ENCODE data around the gene P2RY8. TPM values are rescaled to one million over a fixed set of nuclear protein-coding genes. Genes with fewer than 3 reads are reported as not detected.
"Not testable (repeated sequence)": the region's sequence is repeated elsewhere in the genome, so short reads cannot be mapped to it uniquely, and the experiment has no call there.

Gene P2RY8
- total RNA-seq, 2 donors from 2014 or later, result 4.0 to 4.2 TPM

DNA sequence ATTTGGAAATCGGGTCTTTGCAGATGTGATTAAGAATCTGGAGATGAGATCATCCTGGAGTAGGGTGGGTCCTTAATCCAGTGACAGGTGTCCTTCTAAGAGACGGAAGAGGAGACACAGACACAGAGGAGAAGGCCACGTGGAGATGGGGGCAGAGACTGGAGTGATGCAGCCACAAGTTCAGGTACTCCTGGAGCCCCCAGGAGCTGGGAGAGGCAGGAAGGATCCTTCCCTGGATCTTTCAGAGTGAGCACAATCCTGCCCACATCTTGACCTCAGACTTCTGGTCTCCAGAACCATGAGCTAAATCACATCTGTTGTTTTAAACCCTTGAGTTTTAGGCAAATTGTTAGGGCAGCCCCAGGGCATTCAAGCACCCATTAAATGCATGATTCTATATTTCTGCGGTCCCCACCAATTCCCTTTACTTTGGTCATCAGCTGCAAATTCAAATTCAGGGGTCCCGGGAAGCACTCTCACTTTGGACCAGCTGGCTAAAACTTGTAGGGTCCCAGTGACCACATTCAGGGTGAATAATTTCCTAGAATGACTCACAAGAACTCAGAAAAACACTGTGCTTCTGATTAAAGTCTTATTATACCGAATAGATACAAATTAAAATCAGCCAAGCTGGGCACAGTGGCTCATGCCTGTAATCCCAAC lies 41.7 kb upstream of the P2RY8 start:
- H3K27me3 ChIP-seq (replicated peaks; ENCODE audit: insufficient read depth), result no peaks in the 10 kb centered on the region
- DNase-seq (ENCODE audit: low spot score) (no peak), ATAC-seq (ENCODE audit: insufficient number of reproducible peaks, low FRiP score, low read depth) (no peak)
- no peaks in the 10 kb centered on the region for H3K9me3 ChIP-seq
- no peaks in the 10 kb centered on the region for H3K4me1 ChIP-seq (ENCODE audit: control insufficient read depth in 1 of 2, low read depth in 2 of 2)
- H3K36me3 ChIP-seq, result no peaks in the 10 kb centered on the region
- TF ChIP-seq, protein P1, sequence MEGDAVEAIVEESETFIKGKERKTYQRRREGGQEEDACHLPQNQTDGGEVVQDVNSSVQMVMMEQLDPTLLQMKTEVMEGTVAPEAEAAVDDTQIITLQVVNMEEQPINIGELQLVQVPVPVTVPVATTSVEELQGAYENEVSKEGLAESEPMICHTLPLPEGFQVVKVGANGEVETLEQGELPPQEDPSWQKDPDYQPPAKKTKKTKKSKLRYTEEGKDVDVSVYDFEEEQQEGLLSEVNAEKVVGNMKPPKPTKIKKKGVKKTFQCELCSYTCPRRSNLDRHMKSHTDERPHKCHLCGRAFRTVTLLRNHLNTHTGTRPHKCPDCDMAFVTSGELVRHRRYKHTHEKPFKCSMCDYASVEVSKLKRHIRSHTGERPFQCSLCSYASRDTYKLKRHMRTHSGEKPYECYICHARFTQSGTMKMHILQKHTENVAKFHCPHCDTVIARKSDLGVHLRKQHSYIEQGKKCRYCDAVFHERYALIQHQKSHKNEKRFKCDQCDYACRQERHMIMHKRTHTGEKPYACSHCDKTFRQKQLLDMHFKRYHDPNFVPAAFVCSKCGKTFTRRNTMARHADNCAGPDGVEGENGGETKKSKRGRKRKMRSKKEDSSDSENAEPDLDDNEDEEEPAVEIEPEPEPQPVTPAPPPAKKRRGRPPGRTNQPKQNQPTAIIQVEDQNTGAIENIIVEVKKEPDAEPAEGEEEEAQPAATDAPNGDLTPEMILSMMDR (IDR thresholded peaks at IDR 0.05), result no peak
- no peak overlapping the region for H3K4me3 ChIP-seq
- no peak overlapping the region for H3K27ac ChIP-seq

DNA sequence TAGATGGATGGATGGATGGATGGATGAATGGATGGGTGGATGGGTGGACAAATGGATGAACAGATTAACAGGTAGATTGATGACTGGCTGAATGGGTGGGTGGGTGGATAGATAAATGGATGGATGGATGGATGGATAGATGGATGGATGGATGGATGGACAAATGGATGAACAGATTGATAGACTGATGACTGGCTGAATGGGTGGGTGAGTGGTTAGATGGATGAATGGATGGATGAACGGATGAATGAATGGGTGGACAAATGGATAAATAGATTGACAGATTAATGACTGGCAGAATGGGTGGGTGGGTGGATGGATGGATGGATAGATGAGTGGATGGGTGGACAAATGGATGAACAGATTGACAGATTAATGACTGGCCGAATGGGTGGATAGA lies 40.9 kb upstream of the P2RY8 start:
- H3K36me3 ChIP-seq, result no peaks in the 10 kb centered on the region
- TF ChIP-seq, protein P1 (IDR thresholded peaks at IDR 0.05), result no peak
- no peak for ATAC-seq (ENCODE audit: insufficient number of reproducible peaks, low FRiP score, low read depth)
- no peaks in the 10 kb centered on the region for H3K4me1 ChIP-seq (ENCODE audit: control insufficient read depth in 1 of 2, low read depth in 2 of 2)
- DNase-seq (ENCODE audit: low spot score), result no peak
- no peaks in the 10 kb centered on the region for H3K27me3 ChIP-seq (replicated peaks; ENCODE audit: insufficient read depth)
- H3K27ac ChIP-seq, result no peak overlapping the region
- H3K4me3 ChIP-seq, result no peak overlapping the region
- H3K9me3 ChIP-seq, result no peaks in the 10 kb centered on the region

DNA sequence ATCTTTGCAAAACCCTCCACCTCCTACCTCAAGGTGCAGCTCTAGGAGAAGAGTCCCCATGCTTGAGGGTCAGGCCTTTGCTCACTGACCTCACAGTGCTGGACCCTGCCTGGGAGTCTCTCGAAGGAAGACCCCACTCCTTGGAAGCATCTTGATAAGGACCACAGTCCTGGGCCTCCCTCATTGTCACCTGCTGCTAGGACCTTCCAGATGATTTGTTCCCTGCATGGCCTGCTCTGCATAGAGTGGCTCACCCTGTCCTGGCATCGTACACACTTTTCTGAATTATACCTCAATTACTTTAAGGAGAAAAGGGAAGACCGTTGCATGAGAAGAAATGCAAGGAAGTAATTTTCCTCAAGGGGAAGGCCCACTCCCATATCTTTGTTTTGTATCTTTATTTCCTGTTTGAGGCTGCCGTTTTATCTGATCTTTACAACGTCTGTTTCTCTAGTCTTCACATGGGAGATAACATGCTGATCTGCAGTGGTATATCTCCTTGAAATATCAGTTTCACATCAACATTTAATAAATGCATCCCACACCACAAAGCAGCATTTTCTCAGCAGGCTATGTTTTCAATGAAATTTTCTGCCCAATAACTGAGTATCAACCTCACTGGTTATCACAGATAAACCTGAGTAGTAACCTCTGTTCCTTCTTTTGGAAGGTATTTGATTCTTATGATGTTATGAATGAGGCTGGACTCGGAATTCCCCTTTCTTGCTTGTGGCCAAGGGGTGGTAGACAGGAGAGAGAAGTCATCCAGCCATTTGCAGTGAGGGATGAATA lies 39.4 kb upstream of the P2RY8 start:
- Histone ChIP-seq H3K4me3 (no peak overlapping the region), H3K4me1 (ENCODE audit: control insufficient read depth in 1 of 2, low read depth in 2 of 2) (no peaks in the 10 kb centered on the region), H3K36me3 (no peaks in the 10 kb centered on the region), H3K9me3 (no peaks in the 10 kb centered on the region), H3K27me3 (replicated peaks; ENCODE audit: insufficient read depth) (no peaks in the 10 kb centered on the region), H3K27ac (no peak overlapping the region)
- ATAC-seq (ENCODE audit: insufficient number of reproducible peaks, low FRiP score, low read depth) (no peak), DNase-seq (ENCODE audit: low spot score) (no peak)
- TF ChIP-seq, protein P1 (IDR thresholded peaks at IDR 0.05), result no peak

DNA sequence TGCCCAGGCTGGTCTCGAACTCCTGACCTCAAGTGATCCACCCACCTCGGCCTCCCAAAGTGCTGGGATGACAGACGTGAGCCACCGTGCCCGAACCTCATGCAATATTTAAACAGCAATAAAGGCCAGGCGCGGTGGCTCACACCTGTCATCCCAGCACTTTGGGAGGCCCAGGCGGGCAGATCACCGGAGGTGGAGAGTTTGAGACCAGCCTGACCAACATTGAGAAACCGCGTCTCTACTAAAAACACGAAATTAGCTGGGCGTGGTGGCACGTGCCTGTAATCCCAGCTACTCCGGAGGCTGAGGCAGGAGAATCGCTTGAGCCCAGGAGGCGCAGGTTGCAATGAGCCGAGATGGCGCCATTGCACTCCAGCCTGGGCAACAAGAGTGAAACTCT lies 37.2 kb upstream of the P2RY8 start:
- H3K4me3 ChIP-seq; H3K9me3 ChIP-seq; H3K36me3 ChIP-seq; DNase-seq (ENCODE audit: low spot score); H3K27ac ChIP-seq; ATAC-seq (ENCODE audit: insufficient number of reproducible peaks, low FRiP score, low read depth); H3K27me3 ChIP-seq (replicated peaks; ENCODE audit: insufficient read depth); H3K4me1 ChIP-seq (ENCODE audit: control insufficient read depth in 1 of 2, low read depth in 2 of 2): not testable (repeated sequence)

DNA sequence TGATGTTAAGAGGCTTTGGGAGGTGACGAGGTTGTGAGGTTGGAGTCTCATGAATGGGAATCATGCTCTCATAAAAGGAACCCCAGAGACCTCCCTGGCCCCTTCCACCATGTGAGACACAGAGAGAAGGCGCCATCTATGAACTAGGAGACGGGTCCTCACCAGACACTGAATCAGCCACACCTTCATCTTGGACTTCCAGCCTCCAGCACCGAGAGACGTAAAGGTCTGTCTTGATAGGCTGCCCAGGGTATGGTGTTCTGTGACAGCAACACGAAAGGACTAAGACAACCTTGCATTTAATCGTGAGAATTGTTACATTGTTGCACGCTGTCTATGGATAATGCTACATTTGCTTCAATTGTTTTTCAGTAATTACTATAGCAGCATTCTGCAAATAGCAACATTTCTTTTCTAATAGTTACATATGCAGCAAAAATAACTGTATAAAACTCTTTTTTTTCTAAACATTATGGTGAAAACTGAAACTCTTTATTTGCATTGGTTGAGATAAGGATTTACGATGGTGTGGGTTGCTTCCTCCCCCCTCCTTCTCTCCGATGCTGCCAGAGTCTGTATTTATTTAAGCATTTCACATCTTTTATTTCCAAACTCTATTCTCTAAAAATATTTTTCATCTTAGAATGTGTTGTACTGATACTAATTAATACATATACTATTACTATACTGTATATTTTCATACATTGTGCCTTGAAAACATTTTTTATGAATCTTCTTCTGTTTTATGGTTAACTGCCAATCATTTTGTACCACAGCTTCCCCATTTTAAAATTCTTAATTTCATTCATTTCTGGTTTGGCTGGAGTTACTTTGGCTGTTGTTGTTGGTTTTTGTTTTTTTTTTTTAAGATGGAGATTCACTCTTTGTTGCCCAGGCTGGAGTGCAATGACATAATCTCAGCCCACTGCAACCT lies 28.0 kb upstream of the P2RY8 start:
- Histone ChIP-seq H3K27me3 (replicated peaks; ENCODE audit: insufficient read depth) (no peaks in the 10 kb centered on the region), H3K4me1 (ENCODE audit: control insufficient read depth in 1 of 2, low read depth in 2 of 2) (no peaks in the 10 kb centered on the region), H3K4me3 (no peak overlapping the region), H3K27ac (no peak overlapping the region), H3K9me3 (no peaks in the 10 kb centered on the region), H3K36me3 (no peaks in the 10 kb centered on the region)
- DNase-seq (ENCODE audit: low spot score) (no peak), ATAC-seq (ENCODE audit: insufficient number of reproducible peaks, low FRiP score, low read depth) (no peak)
- TF ChIP-seq, protein P1 (IDR thresholded peaks at IDR 0.05), result no peak

DNA sequence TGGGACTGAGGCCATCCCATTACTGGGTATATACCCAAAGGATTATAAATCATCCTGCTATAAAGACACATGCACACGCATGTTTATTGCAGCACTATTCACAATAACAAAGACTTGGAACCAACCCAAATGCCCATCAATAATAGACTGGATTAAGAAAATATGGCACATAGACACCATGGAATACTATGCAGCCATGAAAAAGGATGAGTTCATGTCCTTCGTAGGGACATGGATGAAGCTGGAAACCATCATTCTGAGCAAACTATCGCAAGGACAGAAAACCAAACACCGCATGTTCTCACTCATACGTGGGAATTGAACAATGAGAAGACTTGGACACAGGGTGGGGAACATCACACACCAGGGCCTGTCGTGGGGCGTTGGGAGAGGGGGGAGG lies 27.1 kb upstream of the P2RY8 start:
- H3K27ac ChIP-seq; DNase-seq (ENCODE audit: low spot score); ATAC-seq (ENCODE audit: insufficient number of reproducible peaks, low FRiP score, low read depth): not testable (repeated sequence)

More for the DNA sequence above, 27.1 kb upstream of the P2RY8 start:
- not testable (repeated sequence) for H3K4me1 ChIP-seq (ENCODE audit: control insufficient read depth in 1 of 2, low read depth in 2 of 2); H3K27me3 ChIP-seq (replicated peaks; ENCODE audit: insufficient read depth); H3K36me3 ChIP-seq; H3K4me3 ChIP-seq; H3K9me3 ChIP-seq

Data from thoracic aorta (tissue), 2 donors.